GM19455 (cell line): ENCODE data around the gene NES.

Experiments
- ATAC-seq: cut with Tn5 transposase; IDR thresholded peaks from one replicate; pipeline ENCODE4 v1.9.1; 2021; ENCODE audit not compliant: unreplicated experiment

The NES gene, protein sequence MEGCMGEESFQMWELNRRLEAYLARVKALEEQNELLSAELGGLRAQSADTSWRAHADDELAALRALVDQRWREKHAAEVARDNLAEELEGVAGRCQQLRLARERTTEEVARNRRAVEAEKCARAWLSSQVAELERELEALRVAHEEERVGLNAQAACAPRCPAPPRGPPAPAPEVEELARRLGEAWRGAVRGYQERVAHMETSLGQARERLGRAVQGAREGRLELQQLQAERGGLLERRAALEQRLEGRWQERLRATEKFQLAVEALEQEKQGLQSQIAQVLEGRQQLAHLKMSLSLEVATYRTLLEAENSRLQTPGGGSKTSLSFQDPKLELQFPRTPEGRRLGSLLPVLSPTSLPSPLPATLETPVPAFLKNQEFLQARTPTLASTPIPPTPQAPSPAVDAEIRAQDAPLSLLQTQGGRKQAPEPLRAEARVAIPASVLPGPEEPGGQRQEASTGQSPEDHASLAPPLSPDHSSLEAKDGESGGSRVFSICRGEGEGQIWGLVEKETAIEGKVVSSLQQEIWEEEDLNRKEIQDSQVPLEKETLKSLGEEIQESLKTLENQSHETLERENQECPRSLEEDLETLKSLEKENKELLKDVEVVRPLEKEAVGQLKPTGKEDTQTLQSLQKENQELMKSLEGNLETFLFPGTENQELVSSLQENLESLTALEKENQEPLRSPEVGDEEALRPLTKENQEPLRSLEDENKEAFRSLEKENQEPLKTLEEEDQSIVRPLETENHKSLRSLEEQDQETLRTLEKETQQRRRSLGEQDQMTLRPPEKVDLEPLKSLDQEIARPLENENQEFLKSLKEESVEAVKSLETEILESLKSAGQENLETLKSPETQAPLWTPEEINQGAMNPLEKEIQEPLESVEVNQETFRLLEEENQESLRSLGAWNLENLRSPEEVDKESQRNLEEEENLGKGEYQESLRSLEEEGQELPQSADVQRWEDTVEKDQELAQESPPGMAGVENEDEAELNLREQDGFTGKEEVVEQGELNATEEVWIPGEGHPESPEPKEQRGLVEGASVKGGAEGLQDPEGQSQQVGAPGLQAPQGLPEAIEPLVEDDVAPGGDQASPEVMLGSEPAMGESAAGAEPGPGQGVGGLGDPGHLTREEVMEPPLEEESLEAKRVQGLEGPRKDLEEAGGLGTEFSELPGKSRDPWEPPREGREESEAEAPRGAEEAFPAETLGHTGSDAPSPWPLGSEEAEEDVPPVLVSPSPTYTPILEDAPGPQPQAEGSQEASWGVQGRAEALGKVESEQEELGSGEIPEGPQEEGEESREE (N-terminal part only)

DNA sequence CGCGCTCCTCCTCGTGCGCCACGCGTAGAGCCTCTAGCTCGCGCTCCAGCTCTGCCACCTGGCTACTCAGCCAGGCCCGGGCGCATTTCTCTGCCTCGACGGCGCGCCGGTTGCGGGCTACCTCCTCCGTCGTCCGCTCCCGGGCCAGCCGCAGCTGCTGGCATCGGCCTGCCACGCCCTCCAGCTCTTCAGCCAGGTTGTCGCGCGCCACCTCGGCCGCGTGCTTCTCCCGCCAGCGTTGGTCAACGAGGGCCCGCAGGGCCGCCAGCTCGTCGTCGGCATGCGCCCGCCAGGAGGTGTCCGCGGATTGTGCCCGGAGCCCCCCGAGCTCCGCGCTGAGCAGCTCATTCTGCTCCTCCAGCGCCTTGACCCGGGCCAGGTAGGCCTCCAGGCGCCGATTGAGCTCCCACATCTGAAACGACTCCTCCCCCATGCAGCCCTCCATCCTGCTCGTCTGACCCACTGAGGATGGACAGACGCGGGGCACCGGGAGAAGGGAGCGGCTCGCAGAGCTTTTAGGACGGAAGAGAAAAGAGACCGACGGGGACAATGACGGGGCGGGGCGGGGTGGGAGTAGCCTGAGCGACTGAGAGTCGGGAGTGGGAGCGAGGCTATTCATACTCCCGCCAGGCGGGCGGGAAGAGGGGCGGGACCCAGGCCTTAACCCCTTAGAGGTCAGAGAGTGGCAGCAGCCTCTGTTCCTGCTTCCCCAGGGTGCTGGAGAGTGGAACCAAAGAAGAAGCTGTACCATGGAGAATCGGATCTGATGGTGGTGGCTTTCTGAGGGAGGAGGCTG lies at the start of gene NES:
TSS of gene NES (minus strand) at position 588 of the 796 bp plus-strand sequence. CDS start at position 445, 143 bp downstream.
- no peak for ATAC-seq

DNA sequence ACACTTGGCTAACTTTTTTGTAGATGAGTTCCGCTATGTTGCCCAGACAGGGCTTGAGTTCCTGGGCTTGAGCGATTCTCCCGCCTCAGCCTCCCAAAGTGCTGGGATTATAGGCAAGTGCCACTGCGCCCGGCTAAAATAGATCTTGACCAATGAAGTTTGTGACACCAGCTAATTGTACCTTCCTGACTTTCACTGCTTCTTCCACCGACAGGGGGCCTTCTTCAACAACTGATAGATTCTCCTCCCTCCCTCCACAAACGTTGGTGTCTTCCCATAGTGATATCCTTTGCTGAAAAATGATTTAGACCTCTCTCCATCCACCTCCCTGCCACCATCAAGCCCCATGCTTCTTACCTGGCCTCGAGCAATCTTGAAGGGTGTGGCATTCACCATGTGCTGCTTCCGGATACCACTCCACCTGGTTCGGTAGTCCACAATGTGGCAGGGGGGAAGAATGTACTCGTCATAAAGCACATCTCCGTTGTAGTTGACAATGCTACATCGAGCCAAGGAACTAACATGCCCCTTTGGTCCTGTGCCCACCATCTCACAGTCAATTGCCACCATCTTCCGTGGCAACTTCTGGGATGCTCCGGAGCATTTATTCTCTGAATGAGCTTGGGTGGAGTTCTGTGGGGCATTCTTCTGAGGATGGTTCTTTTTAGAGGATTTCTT lies 49.5 kb upstream of the NES start:
- ATAC-seq, result no peak

DNA sequence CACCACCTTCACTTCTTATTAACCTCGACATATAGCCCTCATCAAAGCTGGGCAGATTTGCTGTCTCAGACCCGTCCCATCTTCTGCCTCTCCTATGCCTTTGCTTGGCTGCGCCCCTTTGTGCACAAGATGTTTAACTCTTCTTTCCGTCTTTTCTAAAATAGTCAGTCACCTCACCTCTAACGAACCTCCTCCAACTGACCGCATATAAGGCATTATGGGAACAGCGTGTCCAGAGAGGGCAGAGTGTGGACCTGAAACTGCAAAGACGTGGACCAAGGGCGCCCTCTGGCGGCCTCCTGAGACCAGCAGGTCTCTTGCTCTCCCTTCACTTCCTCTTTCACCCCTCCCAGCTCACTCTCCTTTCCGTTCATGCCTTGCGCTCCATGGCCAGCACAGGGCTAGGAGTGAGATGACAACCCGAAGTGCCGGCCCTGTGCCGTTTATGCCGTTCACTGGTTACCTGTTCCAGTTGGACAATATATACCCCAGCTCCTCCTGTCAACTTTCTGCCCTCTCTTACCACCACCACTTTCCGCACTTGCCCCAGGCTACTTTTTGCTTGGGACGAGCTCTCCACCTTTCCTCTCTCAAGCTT lies 48.6 kb upstream of the NES start:
- no peak for ATAC-seq

DNA sequence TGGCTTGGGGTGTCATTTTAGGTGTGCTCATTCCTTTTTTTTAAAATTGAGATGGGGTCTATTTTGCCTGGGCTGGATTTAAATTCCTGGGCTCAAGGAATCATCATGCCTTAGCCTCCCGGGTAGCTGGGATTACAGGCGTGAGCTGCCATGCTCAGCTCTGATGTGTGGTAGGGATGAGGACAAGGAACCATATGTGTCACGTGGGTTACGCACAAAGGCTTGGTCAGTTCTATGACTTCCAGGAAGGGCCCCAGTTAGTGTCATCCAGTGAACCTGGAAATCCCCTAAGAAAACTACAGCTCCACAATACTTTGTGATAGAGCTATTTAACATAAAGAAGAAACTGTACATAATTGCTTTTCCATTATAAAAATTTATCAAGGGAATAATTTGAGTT lies 44.3 kb upstream of the NES start:
- ATAC-seq, result no peak

DNA sequence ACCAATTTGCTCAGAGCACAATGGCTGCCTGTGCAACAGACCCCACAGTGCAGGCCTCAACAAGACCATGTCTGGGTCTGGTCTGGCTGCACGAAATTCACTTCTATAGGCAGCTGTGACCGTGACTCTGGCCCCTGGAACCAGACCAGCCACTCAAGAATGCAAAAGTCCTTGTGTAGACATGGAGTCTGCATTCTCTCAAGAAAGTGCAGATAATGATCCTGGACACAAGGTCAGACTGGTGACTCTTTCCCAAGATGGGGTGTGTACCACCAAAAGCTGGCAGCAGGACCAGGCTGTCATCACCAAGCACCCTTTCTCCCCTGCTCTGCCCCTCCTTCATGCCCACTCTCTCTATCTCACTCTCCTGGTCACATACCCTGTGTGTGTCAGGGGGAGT lies 43.9 kb upstream of the NES start:
- ATAC-seq, result no peak

DNA sequence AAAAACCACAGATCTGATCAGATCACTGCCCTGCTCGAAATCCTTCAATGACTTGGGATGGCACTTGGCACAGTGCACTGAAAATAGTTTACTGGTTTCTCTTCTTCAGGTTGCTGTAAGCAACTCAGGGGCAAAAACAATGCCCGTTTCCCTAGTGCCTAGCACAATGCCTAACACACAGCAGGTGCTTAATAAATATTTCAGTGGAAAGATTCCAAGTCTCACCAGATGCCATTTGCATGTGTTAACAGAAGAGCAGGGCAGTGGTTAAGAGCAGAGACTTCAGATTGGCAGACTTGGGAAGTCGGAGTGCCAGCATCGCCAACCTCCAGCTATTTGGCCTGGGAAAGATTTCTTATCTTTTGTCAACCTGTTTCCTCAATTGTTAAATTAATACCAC lies 40.1 kb upstream of the NES start:
- no peak for ATAC-seq

DNA sequence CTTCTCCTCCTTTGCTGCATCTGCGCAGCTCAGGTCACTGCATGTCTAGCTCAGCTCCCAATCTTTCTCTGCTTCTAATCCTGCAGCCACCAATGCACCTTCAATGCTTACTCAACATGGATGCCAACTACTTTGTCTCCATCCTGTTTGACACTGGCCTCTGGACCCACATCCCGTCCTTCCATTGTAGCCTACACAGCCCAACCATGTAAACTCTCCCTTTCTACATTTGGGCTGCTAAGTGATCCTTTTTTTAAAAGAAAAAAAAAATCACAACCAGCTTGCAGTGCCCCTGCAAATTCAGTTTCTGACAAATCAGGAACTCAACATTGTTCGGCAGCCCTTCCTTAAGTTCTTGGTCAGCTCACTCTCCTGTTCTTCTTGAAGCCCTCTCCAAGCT lies 37.6 kb upstream of the NES start:
- ATAC-seq, result no peak

GRCh38 chr1:156712626-156713025 lies 35.4 kb upstream of the NES start:
- ATAC-seq, result no peak

DNA sequence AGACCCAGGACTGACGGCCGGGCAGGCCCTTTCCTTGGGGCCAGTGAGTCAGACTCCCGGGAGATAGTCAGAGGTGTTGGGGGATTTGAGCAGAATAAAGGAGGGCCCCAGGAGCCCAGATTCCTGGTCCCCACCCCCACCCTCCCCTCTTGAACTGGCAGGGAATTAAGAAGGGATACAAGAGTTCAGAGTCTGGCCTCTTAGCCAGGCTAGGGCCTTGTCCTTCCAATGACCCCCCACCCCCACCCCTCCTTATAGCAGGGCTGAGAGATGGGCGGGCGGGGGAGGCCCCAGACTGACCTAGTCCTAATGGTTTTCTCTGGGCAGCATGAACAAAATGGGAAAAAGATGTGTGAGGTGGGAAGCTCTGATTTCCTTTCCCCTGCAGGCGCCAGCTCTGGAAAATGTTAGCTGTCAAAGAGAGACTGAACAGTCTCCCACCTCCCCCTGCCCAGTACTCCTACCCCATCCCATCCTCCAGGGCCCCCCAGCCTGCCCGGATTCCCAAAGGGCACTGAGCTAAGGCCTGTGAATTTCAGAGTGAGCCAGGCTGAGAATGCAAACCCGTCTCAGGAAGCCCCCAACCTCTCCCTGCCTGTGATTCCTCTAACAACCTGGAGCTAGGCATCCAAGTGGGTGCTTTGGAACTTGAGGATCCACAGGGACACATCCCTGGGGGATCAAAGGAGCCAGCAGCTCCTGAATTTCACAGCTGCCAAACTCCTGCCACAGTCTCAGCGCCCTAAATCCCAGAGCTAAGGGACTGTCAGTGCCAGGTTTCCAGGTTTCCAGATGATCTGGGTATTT lies 34.0 kb upstream of the NES start:
- ATAC-seq, result no peak

DNA sequence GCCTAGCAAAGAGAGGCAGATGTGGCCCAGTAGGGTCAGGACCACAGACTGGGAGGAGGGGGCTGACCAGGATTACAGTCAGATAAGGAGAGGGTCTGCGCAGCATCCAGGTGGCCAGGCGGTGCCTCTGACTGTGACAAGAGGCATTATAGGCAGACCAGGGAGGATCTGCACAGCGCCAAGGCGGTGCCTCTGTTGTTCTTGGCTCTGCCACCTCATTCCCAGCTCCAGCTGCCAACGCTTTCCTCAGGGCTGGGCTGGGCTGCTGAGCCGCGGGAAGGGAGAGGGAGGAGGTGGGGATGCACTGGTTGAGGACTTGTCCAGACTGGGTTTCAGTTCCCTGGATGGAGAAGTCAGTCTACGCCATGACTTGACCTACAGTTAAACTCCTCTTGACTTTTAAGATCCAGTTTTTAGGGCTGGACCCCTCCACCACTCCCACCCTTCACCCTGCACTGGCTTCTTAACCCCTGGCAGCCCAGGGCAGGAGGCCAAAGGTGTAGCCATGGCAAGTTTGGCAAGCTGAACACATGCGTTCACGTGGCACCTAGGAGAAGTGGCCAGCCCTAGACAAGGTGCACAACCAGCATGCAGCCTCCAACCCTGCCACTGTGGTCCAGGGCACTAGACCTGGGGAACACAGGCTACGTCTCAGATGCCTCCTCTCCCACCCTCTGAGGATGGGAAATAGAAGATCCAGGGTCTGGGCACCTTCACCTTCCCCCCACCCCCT lies 32.7 kb upstream of the NES start:
- ATAC-seq, result no peak

DNA sequence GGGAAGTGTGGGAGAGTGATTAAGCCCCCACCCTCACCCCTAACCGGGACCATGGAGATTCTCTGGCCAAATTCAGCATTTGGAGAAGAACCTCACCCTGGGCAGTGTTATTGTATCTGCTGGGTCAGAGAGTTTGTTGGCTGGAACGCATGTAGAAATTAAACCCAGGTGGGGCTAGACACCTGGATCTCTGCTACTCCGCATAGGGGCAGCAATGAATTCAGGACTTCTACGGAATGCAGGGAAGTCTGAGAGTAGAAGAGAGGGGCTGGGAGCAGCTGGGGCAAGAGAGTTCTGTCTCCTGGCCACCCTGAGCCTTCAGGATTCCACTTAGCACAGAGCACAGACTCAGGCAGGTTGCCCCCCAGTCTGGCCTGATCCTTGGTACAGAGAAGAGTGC lies 31.8 kb upstream of the NES start:
- no peak for ATAC-seq

DNA sequence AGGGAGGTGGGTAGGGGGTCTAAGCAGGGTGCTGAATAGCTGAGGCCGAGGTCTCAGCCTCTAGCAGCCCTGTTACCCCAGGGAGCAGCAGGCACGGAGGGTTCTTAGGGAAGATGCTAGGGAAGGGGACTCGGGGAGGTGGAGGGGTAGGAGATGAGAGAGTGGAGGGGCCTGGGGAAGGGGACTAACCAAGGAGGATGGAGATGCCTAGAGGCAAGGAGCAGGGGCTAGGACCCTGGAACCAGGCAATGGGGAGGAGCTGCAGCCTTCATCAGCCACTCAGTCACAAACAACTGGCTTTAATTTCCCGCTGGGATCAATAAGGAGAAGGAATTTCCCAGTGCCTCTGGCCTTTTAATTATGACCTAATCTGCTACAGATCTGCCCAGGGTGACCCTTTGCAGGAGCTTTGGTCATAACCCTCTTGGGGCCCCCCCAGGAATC lies 31.0 kb upstream of the NES start:
- no peak for ATAC-seq

DNA sequence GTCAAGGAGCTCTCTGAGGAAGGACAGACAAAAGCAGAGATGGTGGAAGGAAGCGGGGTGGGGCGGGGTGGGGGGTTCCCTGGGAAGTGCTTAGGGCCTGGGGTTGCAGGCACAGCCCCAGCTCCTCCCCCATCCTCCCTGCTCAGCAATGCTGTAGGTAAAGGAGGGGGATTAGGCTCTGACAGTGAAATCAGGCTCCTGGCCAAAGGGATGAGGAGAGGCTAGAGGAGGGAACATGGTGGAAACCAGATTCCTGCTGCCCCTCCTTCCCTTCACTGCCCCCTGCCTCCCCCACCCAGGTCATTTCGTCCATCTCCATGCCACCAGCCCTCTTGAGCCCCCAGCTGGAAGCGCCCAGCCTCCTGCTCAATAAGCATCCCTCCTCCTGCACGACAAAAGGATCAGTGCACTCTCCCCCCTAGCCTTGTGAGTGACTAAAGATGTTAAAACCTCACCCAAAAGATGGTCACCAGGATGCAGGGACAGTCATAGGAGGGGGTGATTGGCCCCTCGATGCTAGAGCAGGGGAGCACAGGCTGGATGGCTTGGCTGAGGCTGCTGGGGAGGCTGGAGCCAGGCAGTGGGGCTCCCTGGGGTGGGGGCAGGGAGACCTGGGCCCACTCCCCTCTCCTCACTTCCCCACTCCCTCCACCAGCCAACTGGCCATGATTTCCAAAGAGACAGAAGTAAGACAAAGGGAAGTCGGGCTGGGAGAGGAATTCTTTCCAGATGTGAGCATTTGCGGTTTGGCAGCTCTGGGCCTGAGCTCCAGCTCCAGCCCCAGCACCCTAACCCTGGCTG lies 30.4 kb upstream of the NES start:
- ATAC-seq, result no peak

GRCh38 chr1:156706657-156707416 lies 29.6 kb upstream of the NES start:
- ATAC-seq, result no peak

DNA sequence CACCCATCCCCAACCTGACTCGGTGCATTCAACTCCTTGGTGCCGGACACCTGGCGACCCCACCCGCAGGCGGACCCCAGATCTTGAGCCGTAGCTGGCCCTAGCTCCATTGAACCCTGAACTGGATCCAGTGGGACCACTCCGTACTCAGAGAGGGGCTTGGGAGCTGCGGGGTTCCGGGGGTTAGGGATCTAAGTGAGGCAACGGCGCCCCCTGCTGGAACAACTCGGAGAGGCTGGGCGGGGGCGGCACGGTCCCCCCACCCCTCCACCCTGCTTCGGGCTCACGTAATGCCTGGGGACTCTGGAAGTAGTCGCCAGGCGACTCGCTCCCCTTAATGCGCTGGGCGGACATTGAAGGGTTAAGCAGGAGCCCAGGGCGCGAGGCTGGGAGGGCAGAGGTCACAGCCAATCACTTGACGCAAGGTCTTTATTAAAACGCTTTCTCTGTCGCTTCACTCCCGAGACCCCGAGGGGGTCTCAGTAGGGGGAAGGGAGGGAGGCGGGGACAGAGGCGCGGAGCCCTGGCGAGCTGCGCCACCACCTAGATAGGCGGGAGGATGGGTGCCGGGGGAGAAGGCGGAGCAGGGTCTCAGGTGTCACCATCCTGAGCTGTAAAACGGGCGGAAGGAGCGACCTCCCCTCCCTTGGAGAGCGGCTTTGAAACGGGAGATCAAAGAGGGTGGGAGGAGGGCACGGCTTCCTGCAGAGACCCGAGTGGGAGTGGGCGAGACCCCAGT lies 28.9 kb upstream of the NES start:
- no peak for ATAC-seq
